Hepatic stellate cell (primary cell): Measurements from ENCODE around the gene HOXA7.

Experiments
- DNase-seq: peaks from one replicate; pipeline ENCODE4 v3.0.0; 2011; ENCODE audit warnings: low spot score

The HOXA7 gene

GRCh38 chr7:27147199-27148030 is 9.1 kb downstream of the HOXA7 start, which contains the start of gene HOXA6:
HOXA6 (minus strand) TSS chr7:27147774; CDS start chr7:27147749, 25 bp downstream.
- DNase-seq, result no peak

GRCh38 chr7:27146491-27147198 is 9.8 kb downstream of the HOXA7 start:
- no peak for DNase-seq

GRCh38 chr7:27145914-27146412 is 10.5 kb downstream of the HOXA7 start:
- no peak for DNase-seq

- DNase-seq, result no peak
Observed at GRCh38 chr7:27145165-27145913, 11.1 kb downstream of the HOXA7 start.

GRCh38 chr7:27144781-27145164 is 11.7 kb downstream of the HOXA7 start:
- DNase-seq, result no peak

GRCh38 chr7:27143950-27144780 is 12.3 kb downstream of the HOXA7 start:
- DNase-seq, result no peak

GRCh38 chr7:27143023-27143949 is 13.2 kb downstream of the HOXA7 start, which contains the start of gene HOXA5:
HOXA5 (minus strand) TSS chr7:27143681; CDS start chr7:27143607, 74 bp downstream.
- DNase-seq, result peak; percentile 93

- DNase-seq, result no peak
Observed at GRCh38 chr7:27142580-27143022, 13.9 kb downstream of the HOXA7 start.

GRCh38 chr7:27141923-27142579 is 14.4 kb downstream of the HOXA7 start:
- no peak for DNase-seq

- DNase-seq, result no peak
Observed at GRCh38 chr7:27141137-27141922, 15.1 kb downstream of the HOXA7 start.

GRCh38 chr7:27140126-27140857 is 16.2 kb downstream of the HOXA7 start:
- DNase-seq, result no peak

- DNase-seq, result no peak
Observed at GRCh38 chr7:27139334-27140125, 16.9 kb downstream of the HOXA7 start.

GRCh38 chr7:27138985-27139333 is 17.5 kb downstream of the HOXA7 start:
- DNase-seq, result no peak

GRCh38 chr7:27138472-27138871 is 18.0 kb downstream of the HOXA7 start:
- DNase-seq, result no peak

GRCh38 chr7:27137640-27138315 is 18.7 kb downstream of the HOXA7 start:
- no peak for DNase-seq

- DNase-seq, result no peak
Observed at GRCh38 chr7:27134392-27134791, 22.1 kb downstream of the HOXA7 start.
